ENCODE measurements around the gene MRPL55. TPM values are rescaled to one million over a fixed set of nuclear protein-coding genes. Genes with fewer than 3 reads are reported as not detected.

The MRPL55 gene
- total RNA-seq, 1 donor, result 51.4 TPM

GRCh38 chr1:228143480-228144192, 34.5 kb upstream of the MRPL55 start:
- H4K20me1 ChIP-seq (ENCODE audit: insufficient read depth, low read length), result peaks cover 58% of the 10 kb centered on the region
- H3K36me3 ChIP-seq (ENCODE audit: insufficient read depth, low read length), result peaks cover 8% of the 10 kb centered on the region

GRCh38 chr1:228142701-228143136, 33.6 kb upstream of the MRPL55 start:
- no peak overlapping the region for H2AFZ ChIP-seq (ENCODE audit: low read length)
- peak overlapping the region; percentile 98 for H3K4me2 ChIP-seq (ENCODE audit: insufficient read depth, low read length)
- peaks cover 58% of the 10 kb centered on the region for H4K20me1 ChIP-seq (ENCODE audit: insufficient read depth, low read length)
- H3K27me3 ChIP-seq (ENCODE audit: insufficient read depth, low read length), result peaks cover 3% of the 10 kb centered on the region
- H3K36me3 ChIP-seq (ENCODE audit: insufficient read depth, low read length), result peaks cover 8% of the 10 kb centered on the region
- no peak overlapping the region for H3K4me3 ChIP-seq (ENCODE audit: insufficient read depth, low read length)
- no peaks in the 10 kb centered on the region for H3K9me3 ChIP-seq (ENCODE audit: low read depth, low read length)
- peak; percentile 43 for DNase-seq (ENCODE audit: insufficient read length, low spot score, missing footprints)
- TF ChIP-seq CTCF (IDR thresholded peaks at IDR 0.05; ENCODE audit: extremely low read depth, low read depth, low read length), result no peak
- peaks cover 73% of the 10 kb centered on the region for H3K79me2 ChIP-seq (ENCODE audit: insufficient read depth, low read length)
- H3K27ac ChIP-seq (ENCODE audit: low read depth, low read length), result peak overlapping the region; percentile 93
- H3K4me1 ChIP-seq (ENCODE audit: insufficient read depth, low read length), result peaks cover 20% of the 10 kb centered on the region

More at GRCh38 chr1:228143480-228144192, 34.5 kb upstream of the MRPL55 start:
- peaks cover 82% of the 10 kb centered on the region for H3K79me2 ChIP-seq (ENCODE audit: insufficient read depth, low read length)
- DNase-seq (ENCODE audit: insufficient read length, low spot score, missing footprints), result peak; percentile 45
- no peak overlapping the region for H3K4me2 ChIP-seq (ENCODE audit: insufficient read depth, low read length)
- peak overlapping the region; percentile 93 for H3K27ac ChIP-seq (ENCODE audit: low read depth, low read length)
- no peak for TF ChIP-seq CTCF (IDR thresholded peaks at IDR 0.05; ENCODE audit: extremely low read depth, low read depth, low read length)
- H2AFZ ChIP-seq (ENCODE audit: low read length), result no peak overlapping the region
- no peak overlapping the region for H3K4me3 ChIP-seq (ENCODE audit: insufficient read depth, low read length)
- no peaks in the 10 kb centered on the region for H3K9me3 ChIP-seq (ENCODE audit: low read depth, low read length)
- no peaks in the 10 kb centered on the region for H3K27me3 ChIP-seq (ENCODE audit: insufficient read depth, low read length)
- H3K4me1 ChIP-seq (ENCODE audit: insufficient read depth, low read length), result peaks cover 20% of the 10 kb centered on the region

GRCh38 chr1:228142155-228142691, 33.1 kb upstream of the MRPL55 start:
- H3K9me3 ChIP-seq (ENCODE audit: low read depth, low read length), result no peaks in the 10 kb centered on the region
- H2AFZ ChIP-seq (ENCODE audit: low read length), result no peak overlapping the region
- H3K36me3 ChIP-seq (ENCODE audit: insufficient read depth, low read length), result peaks cover 8% of the 10 kb centered on the region
- H3K4me1 ChIP-seq (ENCODE audit: insufficient read depth, low read length), result peaks cover 20% of the 10 kb centered on the region
- peak overlapping the region; percentile 98 for H3K4me2 ChIP-seq (ENCODE audit: insufficient read depth, low read length)
- peaks cover 4% of the 10 kb centered on the region for H3K27me3 ChIP-seq (ENCODE audit: insufficient read depth, low read length)
- H3K79me2 ChIP-seq (ENCODE audit: insufficient read depth, low read length), result peaks cover 68% of the 10 kb centered on the region
- peaks cover 58% of the 10 kb centered on the region for H4K20me1 ChIP-seq (ENCODE audit: insufficient read depth, low read length)
- no peak for DNase-seq (ENCODE audit: insufficient read length, low spot score, missing footprints)
- no peak for TF ChIP-seq CTCF (IDR thresholded peaks at IDR 0.05; ENCODE audit: extremely low read depth, low read depth, low read length)
- H3K27ac ChIP-seq (ENCODE audit: low read depth, low read length), result peak overlapping the region; percentile 93
- H3K4me3 ChIP-seq (ENCODE audit: insufficient read depth, low read length), result peak overlapping the region; percentile 80

Measured in osteoblast (primary cell).